ENCODE results near the gene C1R.
A peak's percentile ranks its signal among the peaks of the same experiment; 100 is the strongest.

The C1R gene

DNA sequence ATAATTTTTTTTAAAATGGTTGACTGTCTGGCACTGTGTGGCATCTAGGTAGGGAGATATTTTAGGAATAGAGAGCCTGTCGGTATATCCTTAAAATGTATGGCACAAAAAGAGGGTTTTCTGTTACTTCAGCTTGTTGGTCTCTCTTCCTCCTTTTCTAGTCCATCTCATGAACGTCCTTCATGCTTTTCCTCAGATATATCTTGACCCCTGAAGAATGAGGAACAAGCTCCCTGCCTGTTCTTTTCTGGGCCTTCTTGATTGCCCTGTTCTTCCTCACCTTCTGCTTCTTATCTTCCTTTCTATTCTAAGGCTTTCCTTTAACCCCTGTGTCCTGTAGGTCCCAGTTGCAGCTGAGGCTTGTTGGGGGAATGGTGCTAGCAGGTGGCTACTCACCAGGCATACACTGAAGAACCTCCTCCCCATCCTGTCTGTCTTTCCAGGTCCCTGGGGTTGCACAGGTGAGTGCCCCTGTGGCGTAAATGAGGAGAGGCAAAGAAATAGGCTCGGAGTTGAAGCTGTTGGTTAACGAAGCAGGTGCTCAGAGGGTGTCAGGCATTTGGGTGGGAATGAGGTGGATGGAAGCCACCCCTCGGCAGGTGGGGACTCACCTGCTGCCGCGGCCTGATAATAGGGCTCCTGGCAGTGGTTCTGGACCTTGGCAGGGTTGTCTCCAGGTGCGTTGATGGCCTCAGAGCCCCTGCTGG, 7.2 kb upstream of the C1R start:
- DNase-seq (ENCODE audit: low read depth) = no peak
- TF ChIP-seq, protein P1, sequence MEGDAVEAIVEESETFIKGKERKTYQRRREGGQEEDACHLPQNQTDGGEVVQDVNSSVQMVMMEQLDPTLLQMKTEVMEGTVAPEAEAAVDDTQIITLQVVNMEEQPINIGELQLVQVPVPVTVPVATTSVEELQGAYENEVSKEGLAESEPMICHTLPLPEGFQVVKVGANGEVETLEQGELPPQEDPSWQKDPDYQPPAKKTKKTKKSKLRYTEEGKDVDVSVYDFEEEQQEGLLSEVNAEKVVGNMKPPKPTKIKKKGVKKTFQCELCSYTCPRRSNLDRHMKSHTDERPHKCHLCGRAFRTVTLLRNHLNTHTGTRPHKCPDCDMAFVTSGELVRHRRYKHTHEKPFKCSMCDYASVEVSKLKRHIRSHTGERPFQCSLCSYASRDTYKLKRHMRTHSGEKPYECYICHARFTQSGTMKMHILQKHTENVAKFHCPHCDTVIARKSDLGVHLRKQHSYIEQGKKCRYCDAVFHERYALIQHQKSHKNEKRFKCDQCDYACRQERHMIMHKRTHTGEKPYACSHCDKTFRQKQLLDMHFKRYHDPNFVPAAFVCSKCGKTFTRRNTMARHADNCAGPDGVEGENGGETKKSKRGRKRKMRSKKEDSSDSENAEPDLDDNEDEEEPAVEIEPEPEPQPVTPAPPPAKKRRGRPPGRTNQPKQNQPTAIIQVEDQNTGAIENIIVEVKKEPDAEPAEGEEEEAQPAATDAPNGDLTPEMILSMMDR (IDR thresholded peaks at IDR 0.05; ENCODE audit: low read length, missing control alignments) = no peak

DNA sequence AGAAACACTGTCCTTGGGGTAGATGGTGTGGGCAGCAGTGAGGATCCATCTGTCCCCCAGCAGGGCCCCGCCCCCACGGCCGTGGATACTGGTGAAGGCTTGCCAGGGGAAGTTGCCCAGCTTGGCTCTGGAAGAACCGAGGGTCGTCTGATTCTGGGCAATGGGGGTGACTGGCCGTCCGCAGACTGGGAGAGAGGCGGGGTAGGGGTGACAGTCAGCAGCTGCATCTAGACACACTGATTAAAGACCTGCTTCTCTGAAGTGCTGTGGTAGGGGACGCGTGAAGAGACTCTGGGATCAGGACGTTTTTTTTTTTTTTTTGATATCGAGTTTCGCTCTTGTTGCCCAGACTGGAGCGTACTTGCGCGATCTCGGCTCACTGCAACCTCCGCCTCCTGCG, 4.7 kb upstream of the C1R start:
- TF ChIP-seq, protein P1 (IDR thresholded peaks at IDR 0.05; ENCODE audit: low read length, missing control alignments) = no peak
- H3K4me3 ChIP-seq (replicated peaks; ENCODE audit: low read depth, low read length) = no peak overlapping the region
- no peak for DNase-seq (ENCODE audit: low read depth)

More for the DNA sequence above, 7.2 kb upstream of the C1R start:
- no peak overlapping the region for H3K4me3 ChIP-seq (replicated peaks; ENCODE audit: low read depth, low read length)

DNA sequence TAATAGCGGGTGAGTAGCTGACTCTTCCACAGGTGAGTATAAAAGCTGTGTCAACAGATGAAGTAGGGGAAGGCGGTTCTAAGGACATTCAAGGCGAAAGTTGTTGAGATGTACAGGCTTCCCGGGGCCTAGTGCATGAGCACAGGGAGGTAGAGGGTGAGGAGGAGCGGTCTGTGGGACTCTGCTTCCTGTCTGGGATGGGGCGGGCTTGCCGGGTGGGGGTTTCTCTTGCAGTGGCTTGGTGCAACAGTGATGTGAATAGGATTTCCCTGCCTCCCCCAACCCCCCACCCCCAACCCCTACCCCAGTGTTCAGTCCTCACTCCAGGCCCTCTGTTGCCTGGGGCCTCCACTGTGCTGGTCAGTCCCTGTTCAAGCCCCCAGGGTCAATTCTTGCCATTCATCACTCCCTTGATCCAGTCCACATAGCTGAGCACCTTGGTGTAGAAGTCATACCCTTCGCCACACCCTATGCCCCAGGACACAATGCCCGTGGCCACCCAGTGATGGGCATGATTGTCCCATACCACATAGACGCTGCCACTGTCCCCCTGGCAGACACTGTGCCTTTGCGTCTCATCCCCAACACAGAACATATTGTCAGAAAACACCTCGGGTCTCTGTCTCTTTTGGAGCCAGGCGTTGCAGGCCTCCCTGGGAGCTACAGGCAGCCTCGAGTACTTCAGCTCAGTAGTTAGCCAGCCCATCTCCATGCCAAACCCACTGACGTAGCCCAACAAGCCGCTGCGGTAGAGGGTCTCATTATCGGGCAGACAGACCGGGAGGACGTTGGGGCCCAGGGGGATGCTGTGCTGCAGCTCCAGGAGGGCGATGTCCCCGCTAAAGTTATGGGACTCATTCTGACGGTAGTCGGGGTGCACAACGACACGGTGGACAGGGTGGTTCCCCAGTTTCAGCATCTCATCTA, 4.0 kb upstream of the C1R start:
- TF ChIP-seq, protein P1 (IDR thresholded peaks at IDR 0.05; ENCODE audit: low read length, missing control alignments) = no peak

DNA sequence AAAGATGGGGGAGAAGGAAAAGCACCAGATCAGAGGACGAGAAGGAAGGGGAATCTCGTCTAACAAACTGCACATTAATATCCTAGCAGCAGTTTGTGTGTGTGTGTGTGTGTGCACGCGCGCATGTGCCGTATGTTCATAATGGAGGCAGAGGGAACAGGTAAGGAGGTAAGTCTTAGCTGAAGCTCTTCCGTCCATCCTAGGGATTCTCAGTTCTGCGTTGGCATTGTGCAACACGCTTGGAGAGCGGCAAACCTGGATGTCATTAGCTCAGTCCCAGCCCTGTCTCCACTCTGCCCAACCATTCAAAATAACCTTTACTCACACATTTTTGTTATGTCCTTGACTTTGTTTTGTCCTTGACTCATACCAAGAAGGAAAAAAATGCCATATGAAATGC, 1.6 kb upstream of the C1R start:
- peak; percentile 14 for DNase-seq (ENCODE audit: low read depth)
- TF ChIP-seq, protein P1 (IDR thresholded peaks at IDR 0.05; ENCODE audit: low read length, missing control alignments) = no peak
- no peak overlapping the region for H3K4me3 ChIP-seq (replicated peaks; ENCODE audit: low read depth, low read length)

More for the DNA sequence above, 4.0 kb upstream of the C1R start:
- H3K4me3 ChIP-seq (replicated peaks; ENCODE audit: low read depth, low read length) = no peak overlapping the region
- no peak for DNase-seq (ENCODE audit: low read depth)

DNA sequence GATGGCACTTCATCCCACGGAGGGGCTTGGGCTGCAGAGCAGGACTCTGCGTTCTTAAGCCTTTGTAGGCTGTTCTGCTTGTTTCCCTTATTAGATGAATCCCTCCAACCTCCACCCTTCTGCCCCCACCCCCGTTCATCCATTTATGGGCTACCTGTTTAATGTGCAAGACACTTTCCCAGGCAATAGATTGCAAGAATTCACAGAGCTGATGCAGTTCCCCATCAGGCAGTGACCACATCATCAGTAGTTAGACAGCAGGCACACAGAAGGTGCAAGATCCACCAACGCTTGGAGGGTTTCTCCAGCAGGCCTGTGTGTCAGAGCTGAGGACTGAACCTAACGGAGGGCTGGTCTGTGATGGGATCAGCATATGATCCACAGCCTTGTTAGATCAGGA, 1.2 kb upstream of the C1R start:
- no peak overlapping the region for H3K4me3 ChIP-seq (replicated peaks; ENCODE audit: low read depth, low read length)
- no peak for DNase-seq (ENCODE audit: low read depth)
- TF ChIP-seq, protein P1 (IDR thresholded peaks at IDR 0.05; ENCODE audit: low read length, missing control alignments) = no peak

DNA sequence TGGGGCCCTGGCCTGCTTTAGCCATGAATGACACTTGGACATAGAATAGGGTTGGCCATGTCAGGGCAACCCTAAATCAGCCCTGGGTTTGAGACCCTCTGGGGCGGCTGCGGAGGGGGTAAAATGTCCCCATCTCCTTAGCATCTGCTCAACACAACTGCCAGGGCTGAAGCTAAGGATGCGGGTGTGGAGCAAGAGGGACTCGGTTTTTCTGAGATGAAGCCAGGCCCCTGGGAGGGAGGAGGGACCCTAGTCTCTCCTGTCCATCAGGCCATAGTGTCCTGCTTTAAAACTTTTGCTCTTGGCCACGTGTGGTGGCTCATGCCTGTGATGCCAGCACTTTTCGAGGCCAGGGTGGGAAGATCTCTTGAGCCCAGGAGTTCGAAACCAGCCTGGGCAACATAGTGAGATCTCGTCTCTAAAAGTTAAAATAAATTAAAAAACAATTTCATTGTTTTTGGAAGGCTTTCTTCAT, 778 bp upstream of the C1R start:
- no peak overlapping the region for H3K4me3 ChIP-seq (replicated peaks; ENCODE audit: low read depth, low read length)
- TF ChIP-seq, protein P1 (IDR thresholded peaks at IDR 0.05; ENCODE audit: low read length, missing control alignments) = no peak
- DNase-seq (ENCODE audit: low read depth) = no peak

All from fibroblast of pulmonary artery (primary cell).